IMR-90 (cell line): Measurements from ENCODE around the gene RRP1. TPM values are rescaled to one million over a fixed set of nuclear protein-coding genes. Genes with fewer than 3 reads are reported as not detected.

ENCODE experiments used
- ATAC-seq: fragments of 200-7000 bp; cut with Tn5 transposase; 2 replicates; pipeline ENCODE4 v1.9.1; 2020; ENCODE audit warnings: low read depth, mild to moderate bottlenecking, moderate library complexity
- BruUV-seq: library from RNA; stranded (reverse); fragments of 400-500 nt; replicated peaks from 2 replicates; lab custom pipeline; 2021; lab: Mats Ljungman, UMichigan
- CTCF ChIA-PET: fragments of 300-600 bp; formaldehyde crosslinking; extraction: SDS; loops from one replicate; lab custom pipeline; 2021; ENCODE audit warnings: antibody characterized with exemption; lab: Yijun Ruan, JAX
- POLR2A ChIA-PET: fragments of 300-600 bp; sonication (Branson Sonifier 250); formaldehyde crosslinking; loops from one replicate; lab custom pipeline; 2022; ENCODE audit warnings: antibody characterized with exemption; ENCODE audit not compliant: unreplicated experiment; lab: Charles Lee
- DNase-seq: peaks from one replicate; pipeline ENCODE4 v3.0.0; 2013
- H2AFZ ChIP-seq: replicated peaks from 2 replicates; pipeline ENCODE3; 2013; ENCODE audit warnings: low read length, mild to moderate bottlenecking; ENCODE audit not compliant: poor library complexity
- H2AK5ac ChIP-seq: 2 replicates; pipeline ENCODE4 v1.6.1; 2013; ENCODE audit warnings: low read depth, low read length, inconsistent platforms
- H2AK9ac ChIP-seq: replicated peaks from 2 replicates; pipeline ENCODE3; 2013; ENCODE audit warnings: mild to moderate bottlenecking, low read depth, low read length, moderate library complexity; ENCODE audit not compliant: poor library complexity
- H2BK120ac ChIP-seq: 2 replicates; pipeline ENCODE4 v1.6.1; 2013; ENCODE audit warnings: low read depth, low read length, inconsistent platforms
- H2BK15ac ChIP-seq: 3 replicates; pipeline ENCODE4 v1.6.1; 2013; ENCODE audit warnings: low read depth, low read length, inconsistent platforms
- H2BK20ac ChIP-seq: 2 replicates; pipeline ENCODE4 v1.6.1; 2013; ENCODE audit warnings: low read depth, mild to moderate bottlenecking, inconsistent platforms, low read length, moderate library complexity
- H2BK5ac ChIP-seq: 2 replicates; pipeline ENCODE4 v1.6.1; 2013; ENCODE audit warnings: mild to moderate bottlenecking, low read depth, low read length, inconsistent platforms; ENCODE audit not compliant: poor library complexity, severe bottlenecking
- H3K14ac ChIP-seq: replicated peaks from 2 replicates; pipeline ENCODE4 v1.6.1; 2013; ENCODE audit warnings: low read depth, low read length, inconsistent platforms
- H3K18ac ChIP-seq: 2 replicates; pipeline ENCODE4 v1.6.1; 2013; ENCODE audit warnings: low read depth, low read length, control low read depth
- H3K23ac ChIP-seq: 2 replicates; pipeline ENCODE4 v1.6.1; 2013; ENCODE audit warnings: low read depth, low read length, inconsistent platforms
- H3K27ac ChIP-seq: 2 replicates; pipeline ENCODE4 v1.5.1; 2013; ENCODE audit warnings: mild to moderate bottlenecking, control low read depth, low read length; ENCODE audit not compliant: insufficient read depth
- H3K27me3 ChIP-seq: 2 replicates; pipeline ENCODE4 v1.6.1; 2013; ENCODE audit warnings: low read length; ENCODE audit not compliant: control insufficient read depth, insufficient read depth
- H3K36me3 ChIP-seq: 2 replicates; pipeline ENCODE4 v1.6.1; 2013; ENCODE audit warnings: low read length, mixed read lengths; ENCODE audit not compliant: control insufficient read depth, insufficient read depth
- H3K4ac ChIP-seq: 2 replicates; pipeline ENCODE4 v1.6.1; 2013; ENCODE audit warnings: low read depth, low read length, inconsistent platforms
- H3K4me1 ChIP-seq: 2 replicates; pipeline ENCODE4 v1.6.1; 2013; ENCODE audit warnings: low read length, mixed read lengths; ENCODE audit not compliant: control insufficient read depth, insufficient read depth
- H3K4me2 ChIP-seq: 2 replicates; pipeline ENCODE4 v1.6.1; 2013; ENCODE audit warnings: low read depth, mild to moderate bottlenecking, control low read depth, low read length, moderate library complexity
- H3K4me3 ChIP-seq: 2 replicates; pipeline ENCODE4 v1.5.1; 2013; ENCODE audit warnings: low read depth, mild to moderate bottlenecking, control low read depth, low read length, moderate library complexity; ENCODE audit not compliant: insufficient read depth
- H3K56ac ChIP-seq: 2 replicates; pipeline ENCODE4 v1.6.1; 2013; ENCODE audit warnings: low read length, inconsistent platforms; ENCODE audit not compliant: insufficient read depth; ENCODE audit errors: extremely low read depth
- H3K79me1 ChIP-seq, 2 experiments: 2 replicates each; pipeline ENCODE4 v1.6.1; 2013; ENCODE audit warnings: low read length in 2 of 2, inconsistent platforms in 1 of 2, low read depth in 1 of 2
- H3K9ac ChIP-seq: 2 replicates; pipeline ENCODE4 v1.6.1; 2013; ENCODE audit warnings: low read depth, low read length, control low read depth
- H3K9me1 ChIP-seq: 2 replicates; pipeline ENCODE4 v1.6.1; 2013; ENCODE audit warnings: low read length, inconsistent platforms; ENCODE audit not compliant: insufficient read depth
- H3K9me3 ChIP-seq: 2 replicates; pipeline ENCODE4 v1.6.1; 2013; ENCODE audit warnings: low read length; ENCODE audit not compliant: control insufficient read depth, insufficient read depth
- H4K20me1 ChIP-seq: 2 replicates; pipeline ENCODE4 v1.6.1; 2013; ENCODE audit warnings: low read length, inconsistent platforms; ENCODE audit not compliant: insufficient read depth
- H4K5ac ChIP-seq: 2 replicates; pipeline ENCODE4 v1.6.1; 2013; ENCODE audit warnings: mild to moderate bottlenecking, low read depth, low read length, control low read depth
- H4K8ac ChIP-seq, 2 experiments: 2 replicates each; pipeline ENCODE4 v1.6.1; 2013; ENCODE audit warnings: low read depth in 2 of 2, low read length in 2 of 2, control low read depth in 1 of 2, inconsistent platforms in 1 of 2
- H4K91ac ChIP-seq: 2 replicates; pipeline ENCODE4 v1.6.1; 2013; ENCODE audit warnings: low read depth, low read length, inconsistent platforms; ENCODE audit not compliant: insufficient read depth
- BHLHE40 ChIP-seq: fragments of 150-350 bp; IDR thresholded peaks from 2 replicates; pipeline ENCODE4 v1.6.1; 2016; ENCODE audit warnings: mild to moderate bottlenecking, low read depth, low read length
- CEBPB ChIP-seq: IDR thresholded peaks from 2 replicates; pipeline ENCODE4 v1.6.1; 2012; ENCODE audit warnings: low read depth, low read length, improper control_type of control experiment
- CHD1 ChIP-seq: IDR thresholded peaks from 2 replicates; pipeline ENCODE4 v1.6.1; 2012; ENCODE audit warnings: low read depth, low read length, improper control_type of control experiment
- FOS ChIP-seq: fragments of 150-350 bp; IDR thresholded peaks from 2 replicates; pipeline ENCODE4 v1.6.1; 2016; ENCODE audit warnings: low read depth, low read length
- MAFK ChIP-seq: IDR thresholded peaks from 2 replicates; pipeline ENCODE4 v1.6.1; 2012; ENCODE audit warnings: low read depth, low read length, improper control_type of control experiment
- MAZ ChIP-seq: IDR thresholded peaks from 2 replicates; pipeline ENCODE4 v1.6.1; 2012; ENCODE audit warnings: low read depth, mild to moderate bottlenecking, low read length, improper control_type of control experiment, moderate library complexity, borderline replicate concordance
- NFE2L2 ChIP-seq: fragments of 150-350 bp; IDR thresholded peaks from 2 replicates; pipeline ENCODE4 v1.6.1; 2016; ENCODE audit warnings: low read depth, mild to moderate bottlenecking, low read length
- POLR2A ChIP-seq: IDR thresholded peaks from 2 replicates; pipeline ENCODE4 v1.6.1; 2012; ENCODE audit warnings: mild to moderate bottlenecking, low read depth, low read length
- RAD21 ChIP-seq: IDR thresholded peaks from 2 replicates; pipeline ENCODE4 v1.6.1; 2012; ENCODE audit warnings: low read length, improper control_type of control experiment
- RFX5 ChIP-seq: IDR thresholded peaks from 2 replicates; pipeline ENCODE4 v1.8.0; 2012; ENCODE audit warnings: low read depth, mild to moderate bottlenecking, low read length, moderate library complexity
- SMC3 ChIP-seq: fragments of 150-350 bp; IDR thresholded peaks from 2 replicates; pipeline ENCODE4 v1.6.1; 2016; ENCODE audit warnings: low read depth, mild to moderate bottlenecking, antibody characterized with exemption, low read length, moderate library complexity
- WGBS, 2 experiments: methylation state at CpG; one replicate each; pipeline versions ENCODE4 v1.1.5 to v1.1.7; 2013; ENCODE audit warnings: missing lambda C conversion rate in 2 of 2; ENCODE audit not compliant: insufficient read length in 1 of 2; ENCODE audit errors: extremely low coverage in 2 of 2; 5-methylcytosine and 5-hydroxymethylcytosine counted together
- dilution Hi-C: fragments of 300-500 bp; cut with HindIII; formaldehyde crosslinking; loops from one replicate; pipeline ENCODE4 v1.14.3; 2018; ENCODE audit warnings: low sequenced_read_pairs; ENCODE audit not compliant: unreplicated experiment
- in situ Hi-C: fragments of 300-500 bp; cut with MboI; formaldehyde crosslinking; loops from 3 replicates; pipeline ENCODE4 v1.14.3; 2019; ENCODE audit warnings: low sequenced_read_pairs, inconsistent platforms, mixed read lengths
- intact Hi-C: fragments of 100-400 bp; cut with micrococcal nuclease; formaldehyde crosslinking; loops from 2 replicates; pipeline ENCODE4 v1.10.0; 2022
- polyA plus RNA-seq, 3 experiments: library from polyadenylated mRNA; depleted of rRNA; stranded (reverse); fragments of >200 nt; gene quantifications; 2 replicates each; pipeline ENCODE4 v1.2.3, GENCODE V29; 2012; ENCODE audit warnings: low replicate concordance in 1 of 3
- total RNA-seq: library from RNA; depleted of rRNA; stranded (reverse); fragments of >200 nt; gene quantifications from 2 replicates; pipeline ENCODE4 v1.2.3, GENCODE V29; 2012
- TF ChIP-seq, protein P1 (sequence below): conservative IDR thresholded peaks from 2 replicates; pipeline ENCODE4 v1.5.1; 2012; ENCODE audit warnings: mild to moderate bottlenecking, low read depth, low read length, improper control_type of control experiment
- TF ChIP-seq, protein P2 (sequence below): fragments of 150-350 bp; IDR thresholded peaks from 2 replicates; pipeline ENCODE4 v1.6.1; 2016; ENCODE audit warnings: low read depth, mild to moderate bottlenecking, low read length, moderate library complexity, borderline replicate concordance
- TF ChIP-seq, protein P3 (sequence below): fragments of 150-350 bp; IDR thresholded peaks from 2 replicates; pipeline ENCODE4 v1.6.1; 2017; ENCODE audit warnings: mild to moderate bottlenecking, antibody characterized with exemption, low read length, low read depth

RRP1 gene
- total and polyA plus RNA-seq, 2 of the 4 experiments (the other 2 are of a cell fraction), result 20.2 to 23.3 TPM

DNA sequence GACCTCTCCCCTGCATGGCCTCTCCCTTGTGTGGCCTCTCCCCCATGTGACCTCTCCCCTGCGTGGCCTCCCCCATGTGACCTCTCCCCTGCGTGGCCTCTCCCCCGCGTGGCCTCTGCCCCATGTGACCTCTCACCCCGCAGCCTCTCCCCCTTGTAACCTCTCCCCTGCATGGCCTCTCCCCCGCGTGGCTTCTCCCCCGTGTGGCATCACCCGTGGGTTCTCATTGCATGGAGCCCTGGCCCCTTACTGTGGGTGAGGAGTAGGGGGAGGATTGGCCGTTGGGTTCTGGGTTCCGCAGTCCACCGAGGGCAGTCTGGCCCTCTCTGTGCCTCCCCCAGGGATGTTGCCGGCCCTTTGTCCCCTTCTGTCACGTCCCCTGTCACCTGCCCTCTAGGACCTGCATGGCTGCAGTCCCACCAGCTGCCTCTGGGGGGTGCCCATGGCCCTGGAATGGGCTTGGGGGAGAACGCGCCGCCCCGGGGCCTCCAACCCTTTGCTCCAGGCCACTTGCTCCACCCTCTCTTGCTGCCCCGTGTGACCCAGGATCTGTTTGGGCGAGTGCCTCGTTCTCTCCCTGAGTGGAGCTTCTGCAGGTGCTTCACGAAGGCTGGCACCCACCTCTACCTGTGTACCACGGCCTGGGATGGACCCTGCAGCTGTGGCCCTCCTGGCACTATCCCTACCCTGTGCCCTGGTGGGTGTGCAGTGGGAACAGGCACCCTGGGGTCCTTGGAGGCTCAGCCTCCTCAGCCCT is 21.3 kb downstream of the RRP1 start:
- Histone ChIP-seq H2AFZ (peak overlapping the region; percentile 61), H3K18ac (no peak overlapping the region), H3K4ac (no peak overlapping the region), H4K8ac (peak overlapping the region in 1 of 2 experiments; percentile 32; a peak in 1 of 4 replicates), H4K91ac (no peak overlapping the region), H2BK20ac (no peak overlapping the region), H2BK120ac (no peak overlapping the region), H2AK5ac (peak overlapping the region; percentile 52; the same call in 1 of the 2 replicates), H3K23ac (no peak overlapping the region), H3K9me1 (no peaks in the 10 kb centered on the region), H3K4me1 (peaks cover 2% of the 10 kb centered on the region; the same call in 1 of the 2 replicates), H2BK5ac (no peak overlapping the region), H3K27ac (no peak overlapping the region), H2AK9ac (peak overlapping the region; percentile 77), H3K9me3 (no peaks in the 10 kb centered on the region), H3K9ac (no peak overlapping the region), H2BK15ac (no peak overlapping the region), H3K56ac (no peak overlapping the region), H3K4me2 (peak overlapping the region; percentile 13; the same call in 1 of the 2 replicates), H4K5ac (no peak overlapping the region), H4K20me1 (peaks cover 7% of the 10 kb centered on the region), H3K14ac (no peak overlapping the region), H3K36me3 (peaks cover 4% of the 10 kb centered on the region), H3K4me3 (no peak overlapping the region), H3K27me3 (no peaks in the 10 kb centered on the region; the same call in 1 of the 2 replicates), H3K79me1 (no peaks in the 10 kb centered on the region)
- ChIA-PET POLR2A (no interaction called here), CTCF (interaction anchor here (0.6 to 1.5 kb wide), 2 partner anchors 165 to 189 kb away, joined by 3 to 4 read pairs; no protein-coding TSS in a partner anchor)
- in situ Hi-C loops, result no loop called here
- 39% methylated on average over 3 of the region's 23 CpGs; no CpG with 5 or more reads in 1 of the 2 experiments for WGBS, 2 experiments
- intact Hi-C loops, result loop anchor here (1.0 kb wide), 1 partner anchor 166 kb away; no protein-coding TSS in a partner anchor
- dilution Hi-C loops, result no loop called here
- DNase-seq (peak; percentile 44), ATAC-seq (peak; percentile 96)
- BruUV-seq, result no TSS peak
- TF ChIP-seq, protein P1, sequence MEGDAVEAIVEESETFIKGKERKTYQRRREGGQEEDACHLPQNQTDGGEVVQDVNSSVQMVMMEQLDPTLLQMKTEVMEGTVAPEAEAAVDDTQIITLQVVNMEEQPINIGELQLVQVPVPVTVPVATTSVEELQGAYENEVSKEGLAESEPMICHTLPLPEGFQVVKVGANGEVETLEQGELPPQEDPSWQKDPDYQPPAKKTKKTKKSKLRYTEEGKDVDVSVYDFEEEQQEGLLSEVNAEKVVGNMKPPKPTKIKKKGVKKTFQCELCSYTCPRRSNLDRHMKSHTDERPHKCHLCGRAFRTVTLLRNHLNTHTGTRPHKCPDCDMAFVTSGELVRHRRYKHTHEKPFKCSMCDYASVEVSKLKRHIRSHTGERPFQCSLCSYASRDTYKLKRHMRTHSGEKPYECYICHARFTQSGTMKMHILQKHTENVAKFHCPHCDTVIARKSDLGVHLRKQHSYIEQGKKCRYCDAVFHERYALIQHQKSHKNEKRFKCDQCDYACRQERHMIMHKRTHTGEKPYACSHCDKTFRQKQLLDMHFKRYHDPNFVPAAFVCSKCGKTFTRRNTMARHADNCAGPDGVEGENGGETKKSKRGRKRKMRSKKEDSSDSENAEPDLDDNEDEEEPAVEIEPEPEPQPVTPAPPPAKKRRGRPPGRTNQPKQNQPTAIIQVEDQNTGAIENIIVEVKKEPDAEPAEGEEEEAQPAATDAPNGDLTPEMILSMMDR, result peak; percentile 88
- TF ChIP-seq FOS, result no peak
- peak; percentile 11; the same call in 1 of the 2 replicates for TF ChIP-seq MAZ
- TF ChIP-seq NFE2L2, result no peak
- TF ChIP-seq BHLHE40, result no peak
- no peak for TF ChIP-seq CEBPB
- no peak for TF ChIP-seq CHD1
- TF ChIP-seq RAD21, result peak; percentile 94
- TF ChIP-seq, protein P2, sequence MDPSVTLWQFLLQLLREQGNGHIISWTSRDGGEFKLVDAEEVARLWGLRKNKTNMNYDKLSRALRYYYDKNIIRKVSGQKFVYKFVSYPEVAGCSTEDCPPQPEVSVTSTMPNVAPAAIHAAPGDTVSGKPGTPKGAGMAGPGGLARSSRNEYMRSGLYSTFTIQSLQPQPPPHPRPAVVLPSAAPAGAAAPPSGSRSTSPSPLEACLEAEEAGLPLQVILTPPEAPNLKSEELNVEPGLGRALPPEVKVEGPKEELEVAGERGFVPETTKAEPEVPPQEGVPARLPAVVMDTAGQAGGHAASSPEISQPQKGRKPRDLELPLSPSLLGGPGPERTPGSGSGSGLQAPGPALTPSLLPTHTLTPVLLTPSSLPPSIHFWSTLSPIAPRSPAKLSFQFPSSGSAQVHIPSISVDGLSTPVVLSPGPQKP, result no peak
- TF ChIP-seq MAFK, result no peak
- no peak for TF ChIP-seq RFX5
- TF ChIP-seq, protein P3, sequence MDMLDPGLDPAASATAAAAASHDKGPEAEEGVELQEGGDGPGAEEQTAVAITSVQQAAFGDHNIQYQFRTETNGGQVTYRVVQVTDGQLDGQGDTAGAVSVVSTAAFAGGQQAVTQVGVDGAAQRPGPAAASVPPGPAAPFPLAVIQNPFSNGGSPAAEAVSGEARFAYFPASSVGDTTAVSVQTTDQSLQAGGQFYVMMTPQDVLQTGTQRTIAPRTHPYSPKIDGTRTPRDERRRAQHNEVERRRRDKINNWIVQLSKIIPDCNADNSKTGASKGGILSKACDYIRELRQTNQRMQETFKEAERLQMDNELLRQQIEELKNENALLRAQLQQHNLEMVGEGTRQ, result no peak
- peak; percentile 81 for TF ChIP-seq SMC3
- TF ChIP-seq POLR2A, result no peak; the same call in 1 of the 2 replicates
